Dedifferentiated amniotic fluid mesenchymal stem cell (primary cell): Measurements from ENCODE around the gene COL4A3.
"Not testable (repeated sequence)": the region's sequence is repeated elsewhere in the genome, so short reads cannot be mapped to it uniquely, and the experiment has no call there.

Source experiments
- DNase-seq: peaks from one replicate; pipeline ENCODE4 v3.0.0-alpha.2; 2016; ENCODE audit errors: extremely low spot score

The COL4A3 gene

GRCh38 chr2:227154986-227155774, 9.2 kb upstream of the COL4A3 start:
- DNase-seq, result no peak

- DNase-seq, result no peak
These were observed 4.3 kb upstream of the COL4A3 start for GRCh38 chr2:227160164-227160563.

GRCh38 chr2:227161947-227162346, 2.5 kb upstream of the COL4A3 start:
- DNase-seq, result no peak

GRCh38 chr2:227163485-227163997, 883 bp upstream of the COL4A3 start:
- DNase-seq, result no peak

- no peak for DNase-seq
These were observed 403 bp downstream of the COL4A3 start for GRCh38 chr2:227164763-227165291.

GRCh38 chr2:227171779-227172178, 7.4 kb downstream of the COL4A3 start:
- not testable (repeated sequence) for DNase-seq

- DNase-seq, result no peak
These were observed 13.3 kb downstream of the COL4A3 start for GRCh38 chr2:227177592-227178336.

GRCh38 chr2:227179988-227180685, 15.7 kb downstream of the COL4A3 start:
- DNase-seq, result no peak

GRCh38 chr2:227180770-227181169, 16.3 kb downstream of the COL4A3 start:
- DNase-seq, result no peak

GRCh38 chr2:227182765-227183164, 18.3 kb downstream of the COL4A3 start:
- DNase-seq, result no peak

- no peak for DNase-seq
These were observed 19.4 kb downstream of the COL4A3 start for GRCh38 chr2:227183657-227184367.

GRCh38 chr2:227185615-227186232, 21.3 kb downstream of the COL4A3 start:
- no peak for DNase-seq

GRCh38 chr2:227186751-227187150, 22.3 kb downstream of the COL4A3 start:
- DNase-seq, result no peak

GRCh38 chr2:227188292-227188691, 23.9 kb downstream of the COL4A3 start:
- no peak for DNase-seq

- no peak for DNase-seq
These were observed 26.9 kb downstream of the COL4A3 start for GRCh38 chr2:227191367-227191766.

- DNase-seq, result no peak
These were observed 28.1 kb downstream of the COL4A3 start for GRCh38 chr2:227192491-227192890.

GRCh38 chr2:227194219-227194618, 29.8 kb downstream of the COL4A3 start:
- no peak for DNase-seq

GRCh38 chr2:227198866-227199265, 34.4 kb downstream of the COL4A3 start:
- no peak for DNase-seq

- DNase-seq, result no peak
These were observed 37.3 kb downstream of the COL4A3 start for GRCh38 chr2:227201771-227202170.

- no peak for DNase-seq
These were observed 40.0 kb downstream of the COL4A3 start for GRCh38 chr2:227204452-227204851.

- DNase-seq, result no peak
These were observed 41.3 kb downstream of the COL4A3 start for GRCh38 chr2:227205701-227206100.
